GM15510 (cell line): Measurements from ENCODE around the gene PXDN.

Experiments
- POLR2A ChIP-seq: IDR thresholded peaks from 3 replicates; pipeline ENCODE4 v1.6.1; 2011; ENCODE audit warnings: borderline replicate concordance; ENCODE audit not compliant: insufficient read length; ENCODE audit errors: extremely low read depth

The PXDN gene

DNA sequence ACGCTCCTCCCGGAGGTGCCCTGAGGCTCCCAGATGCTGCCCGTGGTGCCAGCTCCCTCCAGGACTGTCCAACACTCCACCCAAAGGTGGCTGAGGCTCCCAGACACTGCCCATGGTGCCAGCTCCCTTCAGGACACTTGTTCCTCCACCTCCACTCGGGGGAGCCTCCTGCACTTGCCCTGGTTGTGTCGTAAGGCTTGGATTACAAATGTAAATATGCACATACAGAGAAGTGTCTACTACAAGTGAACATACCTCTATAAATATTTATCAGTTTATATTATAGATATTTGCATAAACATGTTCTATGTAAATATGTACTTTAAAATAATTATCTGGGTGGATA is 143.3 kb downstream of the PXDN start:
- no peak for TF ChIP-seq POLR2A

- no peak for TF ChIP-seq POLR2A
Observed at GRCh38 chr2:1600191-1601066, 143.9 kb downstream of the PXDN start.

DNA sequence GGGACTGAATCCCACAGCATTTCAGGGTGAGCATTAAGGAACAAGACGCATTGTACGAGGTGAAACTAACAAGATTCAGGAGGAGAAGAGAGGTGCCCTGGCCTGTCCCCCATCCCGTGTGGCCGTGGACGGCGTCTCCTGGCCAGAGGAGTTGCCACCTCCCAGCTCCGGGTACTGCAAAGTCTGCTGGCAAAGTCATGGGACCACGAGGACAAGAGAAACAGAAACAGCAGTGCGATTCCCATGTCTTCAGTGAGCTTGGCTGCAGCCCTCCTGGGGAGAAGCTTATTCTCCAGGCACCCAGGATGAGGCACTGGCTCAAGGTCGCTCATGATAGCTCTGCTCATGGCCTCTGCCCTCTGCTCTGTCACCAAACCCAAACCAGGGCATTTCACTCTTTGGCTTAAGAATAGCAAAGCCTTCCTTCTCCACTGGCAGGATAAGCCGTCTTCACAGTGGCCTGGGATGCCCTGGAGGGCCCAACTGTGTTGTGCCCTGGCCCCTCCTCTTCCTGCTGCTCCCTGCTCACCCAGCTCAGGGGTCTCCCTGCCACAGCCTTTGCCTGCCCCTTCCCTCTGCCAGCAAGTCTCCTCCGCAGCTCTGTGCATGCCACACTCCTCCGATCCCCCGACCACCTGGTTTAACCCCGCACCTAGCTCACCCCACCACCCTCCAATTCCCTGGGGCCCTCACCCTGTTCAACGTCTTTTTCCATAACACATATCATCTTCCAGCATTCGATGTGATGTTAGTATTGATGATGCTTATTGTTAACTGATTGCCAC is 144.8 kb downstream of the PXDN start:
- no peak for TF ChIP-seq POLR2A

DNA sequence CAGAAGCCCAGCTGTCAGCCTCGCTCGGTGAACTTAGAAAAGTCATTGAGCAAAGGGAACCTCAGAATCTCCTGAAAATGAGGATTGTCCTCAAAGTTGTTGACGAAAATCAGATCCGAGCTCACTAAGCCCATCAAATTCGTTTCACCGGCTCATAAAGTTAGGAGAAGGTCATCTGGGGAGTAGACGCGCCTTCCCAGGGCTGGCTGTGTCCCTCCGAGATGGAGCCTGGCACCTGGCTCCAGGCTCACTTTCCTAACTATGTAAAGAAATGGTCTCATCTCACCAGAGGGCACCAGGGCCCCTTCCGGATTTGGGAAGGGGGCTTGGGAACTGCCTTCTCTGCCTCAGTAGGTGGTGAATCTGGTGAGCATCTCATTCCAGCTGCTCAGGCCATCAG is 145.5 kb downstream of the PXDN start:
- TF ChIP-seq POLR2A = no peak

- TF ChIP-seq POLR2A = no peak
Observed at GRCh38 chr2:1598041-1598710, 146.1 kb downstream of the PXDN start.

- no peak for TF ChIP-seq POLR2A
Observed at GRCh38 chr2:1595274-1595673, 149.0 kb downstream of the PXDN start.

DNA sequence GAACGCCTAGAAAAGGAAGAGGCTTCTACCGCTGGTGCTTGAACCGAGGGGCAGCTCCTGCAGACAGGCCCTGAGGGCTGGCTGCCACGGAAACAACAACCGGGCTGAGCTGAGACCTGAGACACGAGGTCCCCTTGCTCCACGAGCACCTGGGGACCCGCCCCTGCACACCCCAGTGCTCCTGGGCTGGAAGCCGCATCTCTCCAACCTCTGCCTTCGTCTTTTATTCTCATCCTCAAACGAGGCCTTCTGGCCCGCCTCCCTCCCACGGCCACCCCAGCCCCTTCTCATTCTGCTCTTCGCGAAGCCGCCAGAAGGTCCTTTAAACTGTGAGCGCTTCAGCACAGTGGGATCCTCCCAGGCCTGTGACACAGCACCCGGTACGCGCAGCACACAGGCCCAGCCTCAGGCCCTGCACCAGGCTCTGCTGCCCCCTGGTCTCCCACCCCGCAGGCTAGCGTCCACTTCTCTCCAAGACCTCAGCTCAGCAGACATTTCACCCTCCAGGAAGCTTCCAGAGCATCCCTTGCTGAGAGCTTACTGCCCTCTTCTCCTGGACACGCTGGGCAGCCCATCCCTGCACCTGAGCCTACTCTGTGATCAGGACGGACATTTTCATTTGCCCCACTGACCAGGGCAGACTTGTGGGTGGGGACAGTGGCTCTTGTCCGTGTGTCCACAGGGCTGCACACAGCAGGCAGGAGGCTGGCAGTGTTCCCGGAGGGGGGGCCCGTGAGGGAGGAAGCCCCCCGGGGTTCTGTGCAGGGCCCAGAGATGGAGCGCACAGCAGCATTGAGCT is 149.7 kb downstream of the PXDN start:
- no peak for TF ChIP-seq POLR2A

GRCh38 chr2:1594123-1594372 is 150.3 kb downstream of the PXDN start:
- no peak for TF ChIP-seq POLR2A

DNA sequence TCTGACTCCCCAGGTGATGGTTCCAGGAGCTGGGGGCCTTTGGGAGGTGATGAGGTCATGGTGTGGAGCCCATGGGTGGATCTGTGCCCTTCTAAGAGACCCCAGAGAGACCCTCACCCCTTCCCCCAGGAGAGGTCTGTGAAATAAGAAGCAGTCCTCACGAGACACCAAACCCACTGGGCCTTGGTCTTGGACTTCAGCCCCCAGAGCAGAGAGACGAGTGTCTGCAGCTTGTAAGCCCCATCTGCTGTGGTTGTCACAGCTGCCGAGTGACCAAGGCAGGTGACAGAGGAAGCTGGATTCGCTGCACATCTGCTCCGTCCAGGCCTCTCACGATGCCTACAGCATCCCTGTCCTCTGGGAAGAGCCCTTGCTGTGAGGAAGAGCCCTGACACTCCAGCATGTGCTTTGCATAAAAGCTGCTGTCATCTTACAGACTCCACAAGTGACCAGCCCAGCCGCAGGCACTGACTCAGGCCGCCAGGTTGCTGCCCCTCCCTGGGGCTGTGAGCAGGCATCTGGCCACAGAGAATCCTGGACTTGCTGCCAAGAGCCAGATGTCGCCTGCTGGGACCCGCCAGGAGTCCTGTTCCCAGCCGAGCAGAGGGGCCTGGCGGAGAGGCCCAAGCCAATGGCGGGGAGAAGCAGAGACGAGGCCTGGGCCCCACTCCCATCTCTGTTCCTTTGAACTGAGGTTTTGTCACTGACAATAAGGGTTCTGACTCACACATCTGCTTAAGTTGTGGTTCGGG is 150.8 kb downstream of the PXDN start:
- TF ChIP-seq POLR2A = no peak

- no peak for TF ChIP-seq POLR2A
Observed at GRCh38 chr2:1591978-1592907, 152.1 kb downstream of the PXDN start.

- TF ChIP-seq POLR2A = no peak
Observed at GRCh38 chr2:1591461-1591770, 152.9 kb downstream of the PXDN start.

DNA sequence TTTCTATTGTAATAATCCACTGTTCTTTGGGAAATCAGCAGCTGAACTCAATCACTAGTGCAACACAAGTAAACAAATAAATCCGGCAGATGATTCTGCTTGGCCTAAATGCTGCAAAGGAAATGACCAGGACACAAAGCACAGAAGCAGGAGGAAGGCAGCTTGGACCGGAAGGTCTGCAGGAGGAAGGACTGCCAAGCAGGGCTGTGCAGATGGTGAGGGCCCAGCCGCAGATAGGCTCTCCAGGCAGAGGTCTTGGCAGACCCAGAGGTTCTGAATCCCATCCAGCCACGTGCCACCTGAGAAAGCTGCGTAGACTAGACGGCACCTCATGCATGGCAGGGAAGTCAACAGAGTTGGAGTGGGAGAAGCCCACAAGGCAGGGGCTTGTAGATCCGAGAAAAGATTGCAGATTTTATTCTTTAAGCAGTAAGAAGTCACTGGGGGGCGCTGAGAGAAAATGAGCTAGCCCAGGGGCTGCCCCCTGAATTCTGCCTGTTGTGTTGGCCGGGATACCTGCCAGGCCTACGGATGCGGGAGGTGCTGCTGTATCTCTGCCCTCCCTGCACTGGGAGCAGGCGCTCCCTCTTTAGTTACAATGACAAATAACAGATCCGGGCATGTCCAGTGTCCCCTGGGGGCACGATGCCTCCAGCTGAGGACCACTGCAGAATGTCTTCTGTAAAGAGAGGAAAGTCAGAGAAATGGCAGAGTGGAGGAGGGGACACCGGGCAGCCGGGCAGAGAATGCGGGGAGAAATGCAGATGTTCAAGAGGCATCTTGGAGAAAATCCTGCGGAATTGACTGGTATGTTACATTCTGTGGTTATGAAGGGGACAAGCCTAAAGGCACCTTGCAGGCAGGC is 153.5 kb downstream of the PXDN start:
- no peak for TF ChIP-seq POLR2A

DNA sequence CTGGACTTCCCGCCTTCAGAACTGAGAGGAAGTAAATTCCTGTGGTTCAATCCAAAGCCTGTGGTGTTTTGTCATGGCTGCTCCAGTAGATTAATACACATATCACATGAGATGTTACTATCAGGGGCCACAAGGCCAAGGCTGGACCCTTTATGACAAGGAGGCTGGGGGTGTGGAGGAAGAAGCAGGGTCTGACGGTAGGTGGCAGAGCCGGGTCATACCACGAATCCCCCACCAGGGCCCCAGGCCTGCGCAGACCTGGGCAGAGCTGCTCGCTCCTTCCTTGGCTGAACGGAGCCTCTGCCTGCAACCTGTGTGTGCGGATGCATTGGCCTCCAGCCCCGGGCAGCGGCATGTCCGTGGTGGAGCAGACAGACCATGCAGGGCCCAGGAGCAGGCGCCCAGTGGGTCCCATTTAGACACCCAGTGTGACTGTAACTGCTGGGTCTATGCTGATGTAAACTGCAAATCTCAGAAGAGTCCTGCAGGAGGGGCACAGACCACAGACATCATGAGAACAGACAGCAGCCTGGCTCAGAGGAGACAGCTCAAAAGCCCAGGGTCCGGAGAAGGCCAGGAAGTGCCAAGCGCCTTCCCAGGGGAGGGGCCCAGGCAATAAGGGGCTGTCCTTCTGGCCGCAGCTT is 155.2 kb downstream of the PXDN start:
- TF ChIP-seq POLR2A = no peak
